Osteoblast (primary cell): ENCODE measurements around the gene SH3RF1. TPM values are rescaled to one million over a fixed set of nuclear protein-coding genes. Genes with fewer than 3 reads are reported as not detected.

Experiments used
- DNase-seq: peaks from one replicate; pipeline ENCODE4 v3.0.0; 2011; ENCODE audit warnings: low spot score, mixed read lengths; ENCODE audit not compliant: insufficient read length; ENCODE audit errors: missing footprints
- H2AFZ ChIP-seq: 2 replicates; pipeline ENCODE4 v1.6.0; 2011; ENCODE audit warnings: mild to moderate bottlenecking, low read length
- H3K27ac ChIP-seq: 2 replicates; pipeline ENCODE4 v1.5.1; 2011; ENCODE audit warnings: mild to moderate bottlenecking, low read depth, low read length, moderate library complexity
- H3K27me3 ChIP-seq: 2 replicates; pipeline ENCODE4 v1.6.0; 2012; ENCODE audit warnings: mild to moderate bottlenecking, control low read depth, inconsistent platforms, low read length, moderate library complexity; ENCODE audit not compliant: insufficient read depth
- H3K36me3 ChIP-seq: 2 replicates; pipeline ENCODE4 v1.5.1; 2011; ENCODE audit warnings: mild to moderate bottlenecking, low read length, control low read depth, moderate library complexity; ENCODE audit not compliant: insufficient read depth
- H3K4me1 ChIP-seq: 2 replicates; pipeline ENCODE4 v1.5.1; 2011; ENCODE audit warnings: mild to moderate bottlenecking, low read length, control low read depth, moderate library complexity; ENCODE audit not compliant: insufficient read depth
- H3K4me2 ChIP-seq: 2 replicates; pipeline ENCODE4 v1.6.0; 2011; ENCODE audit warnings: mild to moderate bottlenecking, low read length; ENCODE audit not compliant: insufficient read depth
- H3K4me3 ChIP-seq: fragments of 200-600 bp; sonication (generic); 3 replicates; pipeline ENCODE4 v1.5.1; 2012; ENCODE audit warnings: mild to moderate bottlenecking, low read length, inconsistent platforms; ENCODE audit not compliant: insufficient read depth
- H3K79me2 ChIP-seq: 2 replicates; pipeline ENCODE4 v1.6.0; 2012; ENCODE audit warnings: mild to moderate bottlenecking, low read length, control low read depth, inconsistent platforms; ENCODE audit not compliant: insufficient read depth
- H3K9me3 ChIP-seq: 2 replicates; pipeline ENCODE4 v1.5.1; 2011; ENCODE audit warnings: low read depth, low read length, control low read depth
- H4K20me1 ChIP-seq: 2 replicates; pipeline ENCODE4 v1.6.0; 2012; ENCODE audit warnings: mild to moderate bottlenecking, low read length, control low read depth; ENCODE audit not compliant: insufficient read depth
- total RNA-seq: library from RNA; depleted of rRNA; stranded (reverse); fragments of >200 nt; gene quantifications from 2 replicates; pipeline ENCODE4 v1.2.3, GENCODE V29; 2012
- TF ChIP-seq, protein P1 (sequence below): IDR thresholded peaks from 2 replicates; pipeline ENCODE4 v1.5.1; 2011; ENCODE audit warnings: mild to moderate bottlenecking, low read depth, low read length, moderate library complexity; ENCODE audit errors: extremely low read depth

SH3RF1 gene
- total RNA-seq, 1 donor: 37.6 TPM

DNA sequence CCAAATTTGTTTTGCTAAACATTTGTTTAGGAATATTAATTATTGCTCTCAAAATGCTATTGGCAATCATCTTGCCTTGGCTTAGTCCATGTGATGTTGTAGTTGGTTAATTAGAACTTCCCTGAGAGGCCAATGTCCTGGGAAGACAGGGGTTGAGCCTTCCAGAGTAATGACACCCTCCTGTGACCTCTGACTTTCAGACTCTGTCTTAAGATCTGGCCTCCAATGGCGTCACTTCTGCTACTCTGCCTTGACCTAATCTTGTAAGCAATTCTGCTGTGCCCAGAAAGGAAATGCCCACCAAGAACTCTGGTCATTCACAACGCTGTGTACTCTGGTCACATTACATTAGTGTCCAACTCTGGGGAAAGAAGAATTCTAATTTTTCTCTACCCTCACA is 111.9 kb downstream of the SH3RF1 start:
- TF ChIP-seq, protein P1, sequence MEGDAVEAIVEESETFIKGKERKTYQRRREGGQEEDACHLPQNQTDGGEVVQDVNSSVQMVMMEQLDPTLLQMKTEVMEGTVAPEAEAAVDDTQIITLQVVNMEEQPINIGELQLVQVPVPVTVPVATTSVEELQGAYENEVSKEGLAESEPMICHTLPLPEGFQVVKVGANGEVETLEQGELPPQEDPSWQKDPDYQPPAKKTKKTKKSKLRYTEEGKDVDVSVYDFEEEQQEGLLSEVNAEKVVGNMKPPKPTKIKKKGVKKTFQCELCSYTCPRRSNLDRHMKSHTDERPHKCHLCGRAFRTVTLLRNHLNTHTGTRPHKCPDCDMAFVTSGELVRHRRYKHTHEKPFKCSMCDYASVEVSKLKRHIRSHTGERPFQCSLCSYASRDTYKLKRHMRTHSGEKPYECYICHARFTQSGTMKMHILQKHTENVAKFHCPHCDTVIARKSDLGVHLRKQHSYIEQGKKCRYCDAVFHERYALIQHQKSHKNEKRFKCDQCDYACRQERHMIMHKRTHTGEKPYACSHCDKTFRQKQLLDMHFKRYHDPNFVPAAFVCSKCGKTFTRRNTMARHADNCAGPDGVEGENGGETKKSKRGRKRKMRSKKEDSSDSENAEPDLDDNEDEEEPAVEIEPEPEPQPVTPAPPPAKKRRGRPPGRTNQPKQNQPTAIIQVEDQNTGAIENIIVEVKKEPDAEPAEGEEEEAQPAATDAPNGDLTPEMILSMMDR: no peak
- peaks cover 92% of the 10 kb centered on the region for H3K79me2 ChIP-seq
- peaks cover 81% of the 10 kb centered on the region for H3K4me1 ChIP-seq
- peak overlapping the region; percentile 35 for H3K4me2 ChIP-seq
- peaks cover 4% of the 10 kb centered on the region for H4K20me1 ChIP-seq
- peaks cover 24% of the 10 kb centered on the region for H3K36me3 ChIP-seq
- no peaks in the 10 kb centered on the region for H3K9me3 ChIP-seq
- H2AFZ ChIP-seq: no peak overlapping the region
- peak overlapping the region; percentile 77 for H3K27ac ChIP-seq
- no peak overlapping the region for H3K4me3 ChIP-seq
- DNase-seq: no peak
- no peaks in the 10 kb centered on the region for H3K27me3 ChIP-seq

GRCh38 chr4:169158046-169158445 is 112.7 kb downstream of the SH3RF1 start:
- Histone ChIP-seq H3K27ac (no peak overlapping the region), H3K4me2 (no peak overlapping the region), H3K4me3 (no peak overlapping the region), H4K20me1 (peaks cover 4% of the 10 kb centered on the region), H2AFZ (no peak overlapping the region), H3K9me3 (no peaks in the 10 kb centered on the region), H3K27me3 (no peaks in the 10 kb centered on the region), H3K4me1 (peaks cover 82% of the 10 kb centered on the region), H3K36me3 (peaks cover 30% of the 10 kb centered on the region), H3K79me2 (peaks cover 89% of the 10 kb centered on the region)
- TF ChIP-seq, protein P1: no peak
- no peak for DNase-seq

DNA sequence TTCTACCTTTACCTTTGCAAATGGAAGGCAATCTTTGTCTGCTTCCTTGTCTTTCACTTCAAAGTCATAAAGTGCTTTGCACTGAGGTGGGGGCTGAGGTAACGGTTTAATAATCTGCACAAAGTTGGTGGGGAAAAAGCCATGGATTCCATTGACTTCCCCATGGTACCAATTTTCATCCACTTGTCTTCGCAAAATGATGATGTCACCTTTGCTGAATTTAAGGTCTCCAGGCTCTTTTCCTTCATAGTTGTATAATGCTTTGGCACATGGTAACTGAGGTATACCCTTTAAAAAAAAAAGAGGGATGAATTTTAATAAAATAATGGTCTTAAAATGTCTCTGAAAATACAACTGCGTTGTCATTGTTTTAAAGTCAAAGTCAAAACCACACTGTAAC is 114.4 kb downstream of the SH3RF1 start:
- TF ChIP-seq, protein P1: no peak
- no peaks in the 10 kb centered on the region for H3K9me3 ChIP-seq
- peaks cover 79% of the 10 kb centered on the region for H3K79me2 ChIP-seq
- H3K4me1 ChIP-seq: peaks cover 83% of the 10 kb centered on the region
- H3K4me3 ChIP-seq: no peak overlapping the region
- no peak overlapping the region for H3K4me2 ChIP-seq
- H3K27ac ChIP-seq: no peak overlapping the region
- H3K36me3 ChIP-seq: peaks cover 36% of the 10 kb centered on the region
- H2AFZ ChIP-seq: no peak overlapping the region
- DNase-seq: no peak
- no peaks in the 10 kb centered on the region for H3K27me3 ChIP-seq
- peaks cover 6% of the 10 kb centered on the region for H4K20me1 ChIP-seq

GRCh38 chr4:169154121-169154520 is 116.6 kb downstream of the SH3RF1 start:
- peaks cover 80% of the 10 kb centered on the region for H3K79me2 ChIP-seq
- no peak for DNase-seq
- H3K36me3 ChIP-seq: peaks cover 57% of the 10 kb centered on the region

More at GRCh38 chr4:169154121-169154520, 116.6 kb downstream of the SH3RF1 start:
- Histone ChIP-seq H3K4me1 (peaks cover 75% of the 10 kb centered on the region), H3K4me2 (no peak overlapping the region), H2AFZ (no peak overlapping the region), H3K27ac (peak overlapping the region; percentile 23), H4K20me1 (peaks cover 4% of the 10 kb centered on the region), H3K9me3 (no peaks in the 10 kb centered on the region), H3K4me3 (no peak overlapping the region), H3K27me3 (no peaks in the 10 kb centered on the region)
- TF ChIP-seq, protein P1: no peak
